Measurements from ENCODE around the gene SMARCA4. TPM values are rescaled to one million over a fixed set of nuclear protein-coding genes. Genes with fewer than 3 reads are reported as not detected.

The SMARCA4 gene
- polyA plus RNA-seq, 4 donors = 54.6 to 71.6 (median 66.1) TPM

DNA sequence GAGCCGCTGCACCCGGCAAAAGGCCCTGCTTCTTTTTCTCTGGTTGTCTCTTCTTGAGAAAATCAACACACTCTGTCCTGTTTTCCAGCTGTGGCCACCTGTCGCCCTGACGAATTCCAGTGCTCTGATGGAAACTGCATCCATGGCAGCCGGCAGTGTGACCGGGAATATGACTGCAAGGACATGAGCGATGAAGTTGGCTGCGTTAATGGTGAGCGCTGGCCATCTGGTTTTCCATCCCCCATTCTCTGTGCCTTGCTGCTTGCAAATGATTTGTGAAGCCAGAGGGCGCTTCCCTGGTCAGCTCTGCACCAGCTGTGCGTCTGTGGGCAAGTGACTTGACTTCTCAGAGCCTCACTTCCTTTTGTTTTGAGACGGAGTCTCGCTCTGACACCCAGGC, 145.6 kb downstream of the SMARCA4 start:
- H3K36me3 ChIP-seq (ENCODE audit: control insufficient read depth in 3 of 3, insufficient read depth in 2 of 3, low read depth in 1 of 3, low read length in 3 of 3) = peaks cover 27 to 95% (median 35%) of the 10 kb centered on the region in 3 donors
- 76 to 94% (median 89%) methylated on average over 13 of the region's 13 CpGs for WGBS, 3 donors
- H3K9me3 ChIP-seq (ENCODE audit: control insufficient read depth in 2 of 2, insufficient read depth in 1 of 2, low read depth in 1 of 2, low read length in 1 of 2) = no peaks in the 10 kb centered on the region
- peak overlapping the region in 1 of 3 donors; percentile 14 for H3K27ac ChIP-seq (ENCODE audit: low read depth in 1 of 3, low read length in 2 of 3)
- DNase-seq (no peak), FAIRE-seq (no peak)
- H3K4me1 ChIP-seq (ENCODE audit: control insufficient read depth in 3 of 3, insufficient read depth in 2 of 3, low read depth in 1 of 3, low read length in 2 of 3) = peaks cover 0 to 2% (median 2%) of the 10 kb centered on the region in 3 donors
- H3K4me3 ChIP-seq (ENCODE audit: low read depth in 1 of 3, low read length in 3 of 3) = no peak overlapping the region
- H3K27me3 ChIP-seq (ENCODE audit: control insufficient read depth in 3 of 3, insufficient read depth in 3 of 3, low read length in 3 of 3) = no peaks in the 10 kb centered on the region

- DNase-seq (no peak), FAIRE-seq (no peak)
- Histone ChIP-seq H3K4me3 (ENCODE audit: low read depth in 1 of 3, low read length in 3 of 3) (no peak overlapping the region), H3K36me3 (ENCODE audit: control insufficient read depth in 3 of 3, insufficient read depth in 2 of 3, low read depth in 1 of 3, low read length in 3 of 3) (peaks cover 31 to 96% (median 45%) of the 10 kb centered on the region in 3 donors), H3K27ac (ENCODE audit: low read depth in 1 of 3, low read length in 2 of 3) (no peak overlapping the region), H3K27me3 (ENCODE audit: control insufficient read depth in 3 of 3, insufficient read depth in 3 of 3, low read length in 3 of 3) (no peaks in the 10 kb centered on the region), H3K9me3 (ENCODE audit: control insufficient read depth in 2 of 2, insufficient read depth in 1 of 2, low read depth in 1 of 2, low read length in 1 of 2) (no peaks in the 10 kb centered on the region), H3K4me1 (ENCODE audit: control insufficient read depth in 3 of 3, insufficient read depth in 2 of 3, low read depth in 1 of 3, low read length in 2 of 3) (no peaks in the 10 kb centered on the region)
- WGBS, 3 donors = 85 to 96% (median 87%) methylated on average over 6 of the region's 6 CpGs
Observed at GRCh38 chr19:11108746-11109145, 147.9 kb downstream of the SMARCA4 start.

GRCh38 chr19:11111117-11111770, 150.4 kb downstream of the SMARCA4 start:
- 84 to 90% (median 86%) methylated on average over 15 of the region's 15 CpGs for WGBS, 3 donors
- Histone ChIP-seq H3K4me1 (ENCODE audit: control insufficient read depth in 3 of 3, insufficient read depth in 2 of 3, low read depth in 1 of 3, low read length in 2 of 3) (no peaks in the 10 kb centered on the region), H3K36me3 (ENCODE audit: control insufficient read depth in 3 of 3, insufficient read depth in 2 of 3, low read depth in 1 of 3, low read length in 3 of 3) (peaks cover 32 to 99% (median 56%) of the 10 kb centered on the region in 3 donors), H3K27me3 (ENCODE audit: control insufficient read depth in 3 of 3, insufficient read depth in 3 of 3, low read length in 3 of 3) (no peaks in the 10 kb centered on the region), H3K27ac (ENCODE audit: low read depth in 1 of 3, low read length in 2 of 3) (no peak overlapping the region), H3K4me3 (ENCODE audit: low read depth in 1 of 3, low read length in 3 of 3) (no peak overlapping the region), H3K9me3 (ENCODE audit: control insufficient read depth in 2 of 2, insufficient read depth in 1 of 2, low read depth in 1 of 2, low read length in 1 of 2) (no peaks in the 10 kb centered on the region)
- no peak for DNase-seq
- no peak for FAIRE-seq

- peaks cover 32 to 99% (median 51%) of the 10 kb centered on the region in 3 donors for H3K36me3 ChIP-seq (ENCODE audit: control insufficient read depth in 3 of 3, insufficient read depth in 2 of 3, low read depth in 1 of 3, low read length in 3 of 3)
- no peak for FAIRE-seq
- WGBS, 3 donors = 77 to 83% (median 79%) methylated on average over 5 to 8 of the region's 8 CpGs
Observed at GRCh38 chr19:11111771-11112144, 150.9 kb downstream of the SMARCA4 start.

More at GRCh38 chr19:11111771-11112144, 150.9 kb downstream of the SMARCA4 start:
- Histone ChIP-seq H3K9me3 (ENCODE audit: control insufficient read depth in 2 of 2, insufficient read depth in 1 of 2, low read depth in 1 of 2, low read length in 1 of 2) (no peaks in the 10 kb centered on the region), H3K4me1 (ENCODE audit: control insufficient read depth in 3 of 3, insufficient read depth in 2 of 3, low read depth in 1 of 3, low read length in 2 of 3) (no peaks in the 10 kb centered on the region), H3K27me3 (ENCODE audit: control insufficient read depth in 3 of 3, insufficient read depth in 3 of 3, low read length in 3 of 3) (no peaks in the 10 kb centered on the region), H3K27ac (ENCODE audit: low read depth in 1 of 3, low read length in 2 of 3) (no peak overlapping the region), H3K4me3 (ENCODE audit: low read depth in 1 of 3, low read length in 3 of 3) (no peak overlapping the region)
- no peak for DNase-seq

Other genes with a start within 250 kb of the SMARCA4 start
- 100 to 1,000 TPM; 145 to 248 (median 166) TPM for gene DNM2, start 243.0 kb upstream of the SMARCA4 start, polyA plus RNA-seq
- 10 to 100 TPM; 21.0 to 31.7 (median 25.6) TPM for gene TMED1, start 124.8 kb upstream of the SMARCA4 start, polyA plus RNA-seq
- gene C19orf38, start 112.6 kb upstream of the SMARCA4 start, polyA plus RNA-seq = 1 to 10 TPM; 1.1 to 2.6 (median 1.8) TPM
- 10 to 100 TPM; 30.0 to 48.9 (median 37.0) TPM for gene CARM1, start 89.5 kb upstream of the SMARCA4 start, polyA plus RNA-seq
- 10 to 100 TPM; 18.3 to 65.1 (median 40.1) TPM for gene YIPF2, start 32.4 kb upstream of the SMARCA4 start, polyA plus RNA-seq
- 10 to 100 TPM; 13.5 to 21.5 (median 17.8) TPM for gene TIMM29, start 32.2 kb upstream of the SMARCA4 start, polyA plus RNA-seq
- gene LDLR, start 128.4 kb downstream of the SMARCA4 start, polyA plus RNA-seq = 10 to 100 TPM in 3 of 4 donors, 1 to 10 TPM in 1; 6.0 to 40.1 (median 31.1) TPM
- 10 to 100 TPM in 1 of 4 donors, 1 to 10 TPM in 1, under 1 TPM in 2; 0.27 to 10.9 (median 4.2) TPM for gene SPC24, start 194.8 kb downstream of the SMARCA4 start, polyA plus RNA-seq
- gene KANK2, start 236.5 kb downstream of the SMARCA4 start, polyA plus RNA-seq = 10 to 100 TPM; 10.7 to 83.6 (median 45.5) TPM

Measured in small intestine (tissue), 7 donors.